GM19238 (cell line): ENCODE results near the gene ATG7.
"Not testable (repeated sequence)": the region's sequence is repeated elsewhere in the genome, so short reads cannot be mapped to it uniquely, and the experiment has no call there.

Experiments used
- DNase-seq: peaks from one replicate; pipeline ENCODE4 v3.0.0; 2011; ENCODE audit warnings: low spot score; ENCODE audit not compliant: insufficient read length

Gene ATG7

DNA sequence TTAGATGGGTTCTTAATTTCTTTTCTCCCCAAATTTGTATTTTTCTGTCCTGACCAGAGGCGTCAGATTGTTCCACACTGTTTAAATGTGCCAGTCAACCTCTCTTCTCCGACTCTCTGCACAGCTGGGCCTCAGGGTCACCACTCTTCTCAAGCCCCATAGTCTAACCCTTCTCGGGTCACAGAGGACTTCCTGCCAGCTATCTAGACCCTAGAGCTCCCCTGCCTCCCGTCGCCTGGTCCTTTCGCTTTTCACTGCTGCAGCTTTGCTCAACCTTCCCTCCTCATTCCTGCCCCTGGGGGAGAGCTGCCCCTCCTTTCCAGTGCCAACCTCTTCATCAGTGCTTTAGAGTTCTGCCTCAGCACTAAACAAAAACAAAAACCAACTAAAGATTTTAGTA is 151.7 kb downstream of the ATG7 start:
- DNase-seq = no peak

DNA sequence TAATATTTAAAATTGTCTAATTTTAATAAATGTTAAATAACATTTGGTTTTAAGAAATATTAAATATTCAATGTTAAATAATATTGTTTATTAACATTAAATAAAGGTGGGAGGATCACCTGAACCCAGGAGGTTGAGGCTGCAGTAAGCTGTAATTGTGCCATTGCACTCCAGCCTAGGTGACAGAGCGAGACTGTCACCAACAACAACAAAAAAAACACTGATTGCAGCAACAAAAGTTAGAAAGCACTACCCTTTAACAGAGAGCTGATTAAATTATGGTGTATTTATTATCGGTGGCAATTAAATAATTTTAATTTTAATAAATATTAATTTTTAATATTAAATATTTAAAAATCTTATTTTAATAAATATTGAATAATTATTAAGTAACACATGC is 152.1 kb downstream of the ATG7 start:
- no peak for DNase-seq

DNA sequence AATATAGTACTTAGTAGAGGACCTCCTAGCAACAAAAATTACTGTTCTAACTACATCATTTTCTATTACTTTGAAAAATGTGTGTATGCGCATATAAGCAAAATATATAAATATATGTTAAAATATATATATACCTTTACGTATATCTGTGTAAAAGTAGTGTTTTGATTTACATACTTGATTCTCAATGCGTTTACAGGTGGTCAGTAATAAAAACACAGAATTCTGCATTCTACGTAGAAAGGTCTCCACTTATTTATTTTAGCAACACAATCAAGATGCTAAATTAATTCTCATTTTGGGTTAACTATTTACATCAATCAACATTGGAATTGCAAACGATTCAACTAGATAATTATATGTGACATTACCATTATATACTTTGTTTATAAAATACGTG is 158.0 kb downstream of the ATG7 start:
- DNase-seq = no peak

DNA sequence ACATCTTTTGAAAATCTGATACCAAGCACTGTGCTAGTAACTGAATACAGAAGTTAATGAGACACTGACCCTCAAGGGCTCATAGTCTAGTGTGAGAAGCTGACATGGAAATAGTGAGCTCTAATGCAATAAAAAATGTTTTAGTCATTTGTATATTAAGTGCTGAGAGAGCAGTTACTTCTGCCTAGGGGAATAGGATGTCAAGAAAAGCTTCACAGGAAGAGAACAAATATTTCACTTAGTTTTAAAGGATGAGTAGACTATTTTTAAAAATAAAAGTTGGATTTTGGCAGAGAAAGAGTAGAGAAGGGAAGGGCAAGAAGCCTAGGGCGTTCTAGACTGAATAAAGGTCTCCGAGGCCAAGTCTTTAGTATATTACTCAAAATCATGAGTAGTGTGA is 158.4 kb downstream of the ATG7 start:
- DNase-seq = no peak

DNA sequence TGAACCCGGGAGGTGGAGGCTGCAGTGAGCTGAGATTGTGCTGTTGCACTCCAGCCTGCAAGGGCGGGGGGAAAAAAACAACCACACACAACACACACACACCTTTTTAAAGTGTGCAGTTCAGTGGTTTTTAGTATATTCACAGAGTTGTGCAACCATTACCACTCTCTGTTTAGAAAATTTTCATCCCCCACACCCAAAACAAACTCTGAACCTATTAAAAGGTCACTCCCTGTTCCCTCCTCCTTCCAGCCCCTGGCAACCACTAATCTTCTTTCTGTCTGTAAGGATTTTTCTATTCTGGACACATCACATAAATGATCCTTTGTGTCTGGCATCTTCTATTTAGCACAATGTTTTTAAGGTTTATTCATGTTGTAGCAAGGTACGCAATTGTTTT is 159.1 kb downstream of the ATG7 start:
- no peak for DNase-seq

DNA sequence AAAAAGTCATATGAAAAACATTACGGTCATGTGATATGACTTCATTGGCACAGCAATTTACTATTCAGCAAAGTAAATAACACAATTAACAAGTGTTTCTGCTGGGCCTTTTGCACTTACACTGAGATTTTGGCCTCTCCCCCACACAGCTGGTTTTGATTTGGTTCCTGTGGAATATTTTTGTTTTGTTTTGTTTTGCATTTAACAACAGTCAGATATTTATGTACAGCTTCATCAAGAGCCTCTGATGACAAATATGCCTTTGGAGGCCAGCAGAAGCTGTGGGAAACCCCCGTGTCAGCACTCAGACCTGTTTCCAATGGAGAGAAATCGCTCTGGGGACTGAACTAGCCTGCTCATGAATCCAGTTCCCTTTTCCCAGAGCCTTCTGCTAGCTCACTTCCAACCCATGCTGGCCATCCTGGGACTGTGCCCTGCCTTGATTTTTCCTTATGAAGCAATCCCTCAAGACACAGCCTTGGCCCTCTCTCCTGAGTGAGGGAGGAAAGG is 161.9 kb downstream of the ATG7 start:
- no peak for DNase-seq

DNA sequence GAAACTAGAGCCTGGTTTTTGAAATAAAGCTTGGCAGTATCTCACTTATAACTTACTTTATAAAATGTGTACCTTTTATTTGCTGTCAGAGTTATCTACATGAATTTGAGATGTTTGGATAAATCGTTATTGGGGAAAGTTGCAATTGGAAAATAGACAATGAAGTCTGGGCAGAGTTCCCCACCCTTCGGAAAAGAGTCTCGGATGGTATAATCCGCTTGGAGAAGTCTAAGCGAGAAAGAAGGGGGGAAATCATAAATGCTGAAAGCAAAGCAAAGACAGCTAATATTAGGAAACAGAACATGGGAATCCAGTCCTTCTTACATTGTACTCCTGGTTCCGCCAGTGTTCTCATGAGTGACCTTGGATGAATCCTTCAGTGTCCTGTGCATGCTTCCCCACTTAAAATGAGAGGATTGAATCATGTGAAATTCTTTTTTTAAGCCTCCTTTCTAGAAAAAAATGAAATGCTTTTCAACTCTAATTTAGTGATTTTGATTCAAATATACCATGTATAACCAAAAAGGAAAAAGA is 162.4 kb downstream of the ATG7 start:
- DNase-seq = no peak

DNA sequence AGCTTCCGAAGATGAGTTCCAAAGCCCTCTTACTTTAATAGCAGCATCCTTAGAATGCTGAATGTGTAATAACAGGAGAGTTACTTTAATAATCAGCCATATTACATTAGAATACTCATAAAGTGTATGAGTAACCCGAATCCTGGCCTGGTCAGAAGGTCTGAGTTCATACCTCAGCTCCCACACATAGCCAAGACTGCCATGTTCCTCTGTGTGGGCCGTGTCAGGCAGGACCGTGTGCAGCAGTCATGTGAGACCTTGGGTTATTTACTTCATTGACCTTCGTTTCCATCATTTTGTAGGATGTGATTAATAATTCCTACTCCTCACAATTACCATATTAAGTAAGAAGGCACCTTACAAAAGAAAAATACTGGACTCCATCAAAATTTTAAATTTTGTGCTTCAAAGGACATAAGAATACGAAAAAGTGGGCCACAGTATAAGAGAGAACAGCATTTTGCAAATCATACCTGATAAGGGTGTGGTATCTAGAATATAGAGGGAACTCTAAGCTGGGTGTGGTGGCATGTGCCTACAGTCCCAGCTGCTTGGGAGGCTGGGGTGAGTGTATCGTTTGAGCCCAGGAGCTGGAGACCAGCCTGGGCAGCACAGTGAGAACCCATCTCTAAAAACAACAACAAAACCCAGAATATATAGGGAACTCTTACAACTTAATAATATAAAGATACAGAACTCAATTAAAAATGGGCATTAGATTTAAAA is 163.4 kb downstream of the ATG7 start:
- no peak for DNase-seq

DNA sequence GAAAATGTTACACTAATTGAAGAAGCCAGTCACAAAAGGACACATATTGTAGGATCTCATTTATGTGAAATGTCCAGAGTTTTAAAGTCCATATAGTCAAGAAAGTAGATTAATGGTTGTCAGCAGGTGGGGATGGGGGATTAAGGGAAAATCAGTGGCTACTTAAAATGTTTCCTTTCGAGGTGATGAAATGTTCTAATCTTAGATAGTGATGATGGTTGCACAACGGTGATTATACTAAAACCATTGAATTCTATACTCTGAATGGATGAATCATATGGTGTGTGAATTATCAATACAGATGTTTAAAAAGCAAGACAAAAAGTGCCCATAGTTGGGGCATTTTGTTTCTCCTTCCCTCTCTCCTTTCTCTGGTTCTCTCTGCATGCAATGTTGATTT is 164.6 kb downstream of the ATG7 start:
- no peak for DNase-seq

DNA sequence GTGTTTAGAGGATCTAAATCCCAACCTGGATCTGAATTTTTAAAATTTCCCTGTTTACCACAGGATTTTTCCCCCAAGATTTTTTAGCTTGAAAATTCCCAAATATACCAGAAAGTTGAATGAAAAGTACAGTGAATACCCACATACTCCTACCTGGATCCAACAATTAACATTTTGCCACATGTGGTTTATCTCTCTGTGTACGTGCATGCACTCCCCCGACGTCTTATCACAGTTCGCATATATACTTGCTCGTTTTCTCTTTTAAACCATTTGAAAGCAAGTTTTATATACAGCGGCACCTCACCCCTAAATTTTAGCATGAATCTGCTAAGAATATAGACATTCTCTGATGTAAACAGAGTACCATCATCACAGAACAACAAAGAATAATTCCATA is 165.3 kb downstream of the ATG7 start:
- DNase-seq = no peak

DNA sequence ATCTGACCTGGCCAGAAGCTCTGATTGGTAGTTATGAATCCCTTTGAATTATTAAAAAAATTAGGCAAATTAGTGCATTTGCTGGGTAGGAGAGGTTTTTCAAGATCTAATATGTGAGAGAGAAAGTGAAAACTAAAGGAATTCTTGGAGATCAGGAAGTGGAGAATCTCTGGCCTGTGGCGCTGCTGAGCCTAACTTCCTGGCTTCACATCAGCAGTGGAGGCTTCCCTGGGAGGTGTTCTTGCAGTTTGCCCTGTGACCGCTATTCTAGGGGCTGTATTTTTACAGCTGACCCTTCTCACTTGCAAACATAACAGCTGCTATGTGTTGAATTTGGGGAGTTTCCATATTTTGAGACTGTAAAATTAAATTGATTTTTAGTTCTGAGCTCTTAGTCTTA is 166.4 kb downstream of the ATG7 start:
- no peak for DNase-seq

DNA sequence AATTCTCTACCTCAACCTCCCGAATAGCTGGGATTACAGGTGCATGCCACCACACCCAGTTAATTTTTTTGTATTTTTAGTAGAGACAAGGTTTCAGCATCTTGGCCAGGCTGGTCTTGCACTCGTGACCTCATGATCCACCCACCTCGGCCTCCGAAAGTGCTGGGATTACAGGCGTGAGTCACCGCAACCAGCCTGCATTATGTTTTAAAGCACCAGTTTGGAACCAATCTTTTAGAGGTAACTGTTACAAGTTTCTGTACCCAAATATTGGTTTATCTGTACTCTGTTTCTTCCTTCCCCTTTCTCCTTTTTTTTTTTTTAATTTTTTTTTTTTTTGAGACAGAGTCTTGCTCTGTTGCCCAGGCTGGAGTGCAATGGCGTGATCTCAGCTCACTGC is 169.1 kb downstream of the ATG7 start:
- DNase-seq = not testable (repeated sequence)

DNA sequence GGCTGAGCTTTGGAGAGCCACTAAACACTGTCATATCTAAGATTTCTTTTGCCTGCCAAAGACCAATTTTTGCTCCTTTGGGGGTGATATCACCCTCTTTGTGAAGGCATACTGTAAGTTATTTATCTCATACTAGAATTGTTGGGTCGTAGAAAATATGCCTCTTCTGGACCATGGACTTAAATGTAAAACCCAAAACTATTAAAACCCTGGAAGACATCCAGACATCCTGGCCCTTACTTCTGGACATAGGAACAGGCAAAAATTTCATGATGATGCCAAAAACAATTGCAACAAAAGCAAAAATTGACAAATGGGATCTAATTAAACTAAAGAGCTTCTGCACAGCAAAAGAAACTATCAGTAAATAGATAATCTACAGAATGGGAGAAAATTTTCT is 172.2 kb downstream of the ATG7 start:
- no peak for DNase-seq

DNA sequence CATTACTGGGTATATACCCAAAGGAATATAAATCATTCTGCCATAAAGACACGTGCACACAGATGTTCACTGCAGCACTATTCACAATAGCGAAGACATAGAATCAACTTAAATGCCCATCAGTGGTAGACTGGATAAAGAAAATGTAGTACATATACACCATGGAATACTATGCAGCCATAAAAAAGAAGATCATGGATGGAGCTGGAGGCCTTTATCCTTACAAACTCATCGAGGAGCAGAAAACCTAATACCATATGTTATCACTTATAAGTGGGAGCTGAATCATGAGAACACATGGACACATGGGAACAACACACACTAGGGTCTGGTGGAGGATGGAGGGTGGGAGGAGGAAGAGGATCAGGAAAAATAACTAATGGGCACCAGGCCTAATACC is 173.0 kb downstream of the ATG7 start:
- DNase-seq = not testable (repeated sequence)

DNA sequence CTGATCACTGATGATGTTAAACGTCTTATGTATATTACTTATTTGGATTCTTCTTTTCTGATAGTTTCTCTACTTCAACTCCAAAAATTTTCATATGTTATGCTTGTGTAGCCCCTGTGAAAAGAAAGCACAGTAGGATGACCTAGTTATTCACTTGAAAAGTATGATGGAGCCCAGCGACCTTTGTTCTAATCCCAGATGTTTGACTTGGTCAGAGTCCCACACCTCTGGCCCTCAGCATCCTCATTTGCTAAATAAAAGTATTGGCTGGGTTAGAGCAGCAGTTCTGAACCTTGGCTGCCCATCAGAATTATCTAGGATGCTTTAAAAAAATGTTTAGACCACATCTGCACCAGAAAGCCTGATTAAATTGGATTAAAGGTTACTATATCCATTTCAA is 173.7 kb downstream of the ATG7 start:
- DNase-seq = no peak

DNA sequence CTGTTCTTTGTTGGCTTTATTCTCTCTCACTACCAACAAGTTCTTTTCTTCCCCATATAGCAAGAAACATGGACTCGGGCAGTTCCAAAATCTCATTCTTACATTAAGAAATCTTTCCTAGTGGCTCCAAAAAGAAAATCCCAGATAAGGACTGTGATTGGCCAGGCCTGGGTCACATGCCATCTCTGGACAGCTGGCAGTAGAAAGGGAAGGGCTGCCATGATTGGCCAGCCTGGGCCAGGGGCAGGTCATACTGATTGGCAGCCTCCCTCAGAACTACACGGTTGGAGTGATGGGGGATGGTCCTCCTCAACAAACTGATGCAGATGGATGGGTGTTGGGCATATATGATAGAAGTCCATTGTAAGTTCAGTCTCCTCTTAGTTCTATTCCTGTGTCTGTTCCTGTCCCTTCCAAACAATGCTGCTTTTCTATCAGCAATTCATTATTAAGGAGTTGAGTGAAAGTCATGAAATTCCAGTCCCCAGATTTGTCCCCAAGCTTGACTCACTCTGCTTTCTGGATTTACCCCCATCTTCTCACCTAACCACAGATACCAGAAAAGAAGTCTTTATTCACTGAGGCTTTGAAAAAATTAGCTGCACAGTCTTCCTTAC is 175.5 kb downstream of the ATG7 start:
- no peak for DNase-seq

DNA sequence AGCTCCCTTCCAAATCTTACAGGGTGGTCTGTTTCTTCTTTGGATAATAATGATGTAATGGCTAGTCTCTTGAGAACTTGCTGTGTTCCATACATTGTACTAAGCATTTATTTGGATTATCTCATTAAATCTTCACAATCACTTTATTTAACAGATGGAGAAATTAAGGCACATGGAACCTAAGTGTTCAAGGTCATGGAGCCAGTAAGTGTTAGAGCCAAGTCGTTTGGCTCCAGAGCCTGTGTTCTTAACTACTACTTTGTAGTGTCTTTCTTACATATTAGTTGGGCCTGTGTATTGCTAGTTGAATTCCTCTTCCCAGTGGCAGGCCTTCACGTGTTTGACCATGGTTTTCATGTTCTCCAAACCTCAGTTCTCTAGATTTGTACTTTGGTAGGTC is 177.8 kb downstream of the ATG7 start:
- DNase-seq = no peak

DNA sequence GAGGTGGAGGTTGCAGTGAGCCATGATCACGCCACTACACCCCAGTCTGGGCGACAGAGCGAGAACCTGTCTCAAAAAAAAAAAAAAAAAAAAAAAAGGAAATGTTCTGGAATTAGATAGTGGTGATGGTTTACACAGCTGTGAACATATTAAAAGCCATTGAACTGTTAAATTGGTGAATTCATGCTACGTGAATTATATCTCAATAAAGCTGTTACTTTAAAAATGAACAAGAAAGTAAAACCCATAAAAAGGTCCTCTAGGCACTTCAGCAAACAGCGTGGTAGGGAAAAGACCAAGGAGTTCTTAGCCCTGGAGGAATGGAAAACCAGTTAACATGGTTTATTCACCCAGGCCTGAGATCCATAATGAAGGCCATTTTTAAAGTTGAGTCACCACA is 180.1 kb downstream of the ATG7 start:
- no peak for DNase-seq

DNA sequence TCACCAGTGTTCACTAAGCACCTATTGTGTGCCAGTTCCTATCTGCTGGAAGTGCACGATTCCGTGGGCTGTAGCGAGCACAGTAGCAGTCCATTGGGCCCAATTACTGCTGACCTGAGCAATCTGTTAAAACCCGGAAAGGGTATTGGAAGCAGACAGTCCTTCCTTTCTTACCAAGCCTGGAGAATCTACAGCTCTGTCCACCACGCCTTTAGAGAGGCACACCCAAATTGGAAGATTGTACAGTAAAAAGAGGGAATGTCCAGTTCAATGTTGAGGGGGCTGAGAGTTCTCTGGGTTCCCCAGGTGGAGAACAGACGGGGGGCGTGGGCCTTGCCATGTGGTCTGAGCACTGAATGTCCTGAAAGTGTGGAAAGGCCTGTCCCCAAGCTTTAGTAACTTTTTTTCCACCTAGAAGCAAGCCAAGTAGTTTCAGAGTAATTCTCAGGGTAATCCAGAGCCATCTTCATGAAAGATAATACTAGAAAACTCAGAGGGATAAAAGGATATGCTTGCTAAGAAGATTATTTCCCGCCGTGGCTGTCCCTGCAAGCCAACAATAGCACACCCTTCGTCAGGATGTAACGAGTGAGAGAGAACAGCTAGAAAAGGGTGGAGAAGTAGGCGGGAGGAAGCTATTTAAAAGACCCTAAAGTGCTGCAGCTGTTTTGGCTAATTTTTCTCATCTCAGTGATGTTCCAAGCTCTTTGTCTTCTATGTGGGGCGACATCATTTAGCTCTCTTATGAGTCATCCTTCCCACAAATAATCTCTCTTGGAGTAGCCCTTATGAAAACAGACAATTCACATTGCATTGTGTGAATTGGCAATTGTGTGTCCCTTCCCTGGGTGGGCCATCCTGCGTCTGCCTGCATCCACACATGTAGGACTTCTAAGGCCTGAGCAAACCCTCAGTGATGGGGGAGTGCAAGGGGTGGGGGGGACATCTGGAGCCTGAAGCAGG is 181.0 kb downstream of the ATG7 start:
- DNase-seq = no peak

DNA sequence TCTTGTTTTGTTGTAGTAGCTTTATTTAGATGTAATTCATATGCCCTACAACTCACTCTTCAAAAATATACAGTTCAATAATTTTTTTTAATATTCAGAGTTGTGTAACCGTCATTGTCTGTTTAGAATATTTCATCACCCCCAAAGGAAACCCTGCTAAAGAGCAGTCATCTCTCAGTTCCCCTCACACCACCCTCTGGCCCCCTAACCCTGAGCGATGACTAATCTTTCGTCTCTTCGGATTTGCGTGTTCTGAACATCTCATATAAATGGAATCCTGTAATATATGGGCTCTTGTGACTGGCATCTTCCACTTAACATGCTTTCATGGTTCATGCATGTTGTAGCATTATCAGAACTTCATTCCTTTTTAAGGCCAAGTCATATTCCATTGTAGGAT is 183.8 kb downstream of the ATG7 start:
- no peak for DNase-seq

DNA sequence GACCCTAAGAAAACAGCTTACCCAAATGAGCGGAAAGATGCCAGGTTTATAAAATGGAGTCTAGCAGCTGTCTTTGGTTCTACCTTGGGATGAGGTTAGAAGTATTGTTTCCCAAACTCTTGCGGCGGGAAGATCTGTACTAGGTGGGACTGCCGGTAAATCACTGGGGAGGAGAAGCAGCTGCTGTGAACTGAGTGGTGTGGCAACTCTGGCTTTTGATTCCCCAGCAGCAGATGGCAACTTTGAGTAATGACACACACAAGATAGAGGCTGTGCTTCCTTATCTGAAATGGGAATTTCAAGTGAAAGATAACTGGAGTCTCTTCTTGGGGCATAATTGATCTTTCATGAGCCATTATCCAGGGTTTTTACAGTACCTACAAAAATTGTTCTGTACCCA is 184.9 kb downstream of the ATG7 start:
- DNase-seq = no peak
